GM13977 (cell line): ENCODE results near the gene THBS4.

Experiments used
- DNase-seq: peaks from one replicate; pipeline ENCODE4 v3.0.0; 2012; ENCODE audit warnings: low spot score
- CTCF ChIP-seq: IDR thresholded peaks from 2 replicates; pipeline ENCODE4 v1.5.1; 2012; ENCODE audit warnings: mild to moderate bottlenecking, control low read depth; ENCODE audit not compliant: insufficient read depth; ENCODE audit errors: extremely low read depth, missing control alignments
- in situ Hi-C: fragments of 300-500 bp; cut with MboI; formaldehyde crosslinking; loops from one replicate; pipeline ENCODE4 v1.12.0; 2022; ENCODE audit warnings: low sequenced_read_pairs, low pct_unique_long_range_greater_than_20kb, mixed read lengths, inconsistent platforms; ENCODE audit not compliant: unreplicated experiment

Gene THBS4

GRCh38 chr5:80078921-80079320 is 43.8 kb downstream of the THBS4 start:
- no peak for DNase-seq
- TF ChIP-seq CTCF, result no peak
- in situ Hi-C loops, result loop anchor here (25.0 kb wide), 1 partner anchor 583 kb away; the partner anchor contains the start of genes DHFR and MSH3

- DNase-seq, result no peak
- no peak for TF ChIP-seq CTCF
- in situ Hi-C loops, result loop anchor here (10.0 to 25.0 kb wide), 2 partner anchors 207 to 580 kb away; partner anchors contain the start of genes DHFR and MSH3
These were observed 47.1 kb downstream of the THBS4 start for GRCh38 chr5:80082281-80082680.

- peak; percentile 73 for DNase-seq
- TF ChIP-seq CTCF, result peak; percentile 71
- in situ Hi-C loops, result loop anchor here (10.0 to 25.0 kb wide), 2 partner anchors 208 to 580 kb away; partner anchors contain the start of genes DHFR and MSH3
These were observed 47.6 kb downstream of the THBS4 start for GRCh38 chr5:80082731-80083100.

- TF ChIP-seq CTCF, result peak; percentile 72
- in situ Hi-C loops, result loop anchor here (10.0 to 25.0 kb wide), 2 partner anchors 208 to 579 kb away; partner anchors contain the start of genes DHFR and MSH3
- DNase-seq, result peak; percentile 80
These were observed 48.1 kb downstream of the THBS4 start for GRCh38 chr5:80083101-80083890.

GRCh38 chr5:80090884-80091166 is 55.7 kb downstream of the THBS4 start:
- DNase-seq, result no peak
- in situ Hi-C loops, result loop anchor here (10.0 to 25.0 kb wide), 2 partner anchors 184 to 571 kb away; partner anchors contain the start of genes DHFR and MSH3
- no peak for TF ChIP-seq CTCF

- in situ Hi-C loops, result loop anchor here (10.0 to 25.0 kb wide), 2 partner anchors 183 to 571 kb away; partner anchors contain the start of genes DHFR and MSH3
- TF ChIP-seq CTCF, result peak; percentile 56
- peak; percentile 74 for DNase-seq
These were observed 56.6 kb downstream of the THBS4 start for GRCh38 chr5:80091792-80092192.
